ENCODE results near the gene C1QL2. TPM values are rescaled to one million over a fixed set of nuclear protein-coding genes. Genes with fewer than 3 reads are reported as not detected.

C1QL2 gene
- total RNA-seq, 1 experiment from 2014 or later = not detected

DNA sequence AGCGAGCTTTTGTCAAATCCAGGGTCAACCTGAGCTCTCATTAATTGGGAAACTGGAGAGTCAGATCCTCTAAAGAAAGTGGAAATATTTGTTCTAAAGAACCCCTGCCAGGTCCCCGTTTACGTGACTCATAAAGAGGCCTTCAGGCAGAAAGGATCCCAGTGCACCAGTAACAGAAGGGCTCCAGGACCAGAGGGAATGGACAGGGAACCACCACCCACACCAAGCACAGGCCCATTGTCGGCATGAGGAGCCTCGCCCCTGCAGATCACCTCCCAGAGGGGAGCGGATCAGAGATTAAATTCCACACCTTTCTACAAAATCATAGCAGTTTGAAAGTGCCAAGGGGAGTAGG, 16.4 kb upstream of the C1QL2 start:
- no peak overlapping the region for H3K9ac ChIP-seq (ENCODE audit: low read length)
- BruUV-seq (replicated peaks) = no TSS peak
- peaks cover 5 to 7% of the 10 kb centered on the region in 2 experiments; a peak in 2 of 4 replicates for H3K4me1 ChIP-seq (ENCODE audit: control insufficient read depth in 1 of 2, insufficient read depth in 2 of 2, low read length in 2 of 2)
- no peaks in the 10 kb centered on the region for H3K79me2 ChIP-seq (ENCODE audit: insufficient read depth, low read length)
- ChIA-PET CTCF (interaction anchor here (0.8 to 2.7 kb wide), 2 partner anchors 291 to 293 kb away, joined by 3 to 16 read pairs; no protein-coding TSS in a partner anchor), POLR2A (no interaction called here), RAD21 (ENCODE audit: low non-redundant PET in 1 of 2, low total read pairs in 2 of 2, uncharacterized antibody in 2 of 2, unreplicated experiment in 2 of 2) (no interaction called here)
- intact Hi-C loops (cut with micrococcal nuclease) = loop anchor here (1.0 kb wide), 3 partner anchors 147 to 293 kb away; no protein-coding TSS in a partner anchor
- no peaks in the 10 kb centered on the region for H4K20me1 ChIP-seq (ENCODE audit: insufficient read depth)
- H3K9me2 ChIP-seq (ENCODE audit: insufficient read depth) = no peaks in the 10 kb centered on the region
- H2AFZ ChIP-seq (ENCODE audit: low read depth, low read length, poor library complexity, severe bottlenecking) = no peak overlapping the region
- no peak for TF ChIP-seq SP1 (IDR thresholded peaks at IDR 0.05; ENCODE audit: low read depth)
- H3K27ac ChIP-seq (ENCODE audit: low read depth, low read length) = no peak overlapping the region
- no peak overlapping the region for H3K4me2 ChIP-seq (ENCODE audit: low read length)
- no peaks in the 10 kb centered on the region for H3K9me3 ChIP-seq (ENCODE audit: control insufficient read depth in 1 of 2, insufficient read depth in 1 of 2, low read depth in 1 of 2, low read length in 2 of 2)
- ATAC-seq = no peak
- H3K4me3 ChIP-seq (replicated peaks in 1 of 2; ENCODE audit: low read depth in 1 of 2, low read length in 2 of 2) = no peak overlapping the region
- no peaks in the 10 kb centered on the region for H3K36me3 ChIP-seq (ENCODE audit: control insufficient read depth in 1 of 2, insufficient read depth in 2 of 2, low read length in 2 of 2)
- no peak for DNase-seq (ENCODE audit: low read depth, low spot score)
- peaks cover under 1% of the 10 kb centered on the region; the same call in 1 of the 2 replicates for H3K27me3 ChIP-seq (ENCODE audit: insufficient read depth, low read length)

DNA sequence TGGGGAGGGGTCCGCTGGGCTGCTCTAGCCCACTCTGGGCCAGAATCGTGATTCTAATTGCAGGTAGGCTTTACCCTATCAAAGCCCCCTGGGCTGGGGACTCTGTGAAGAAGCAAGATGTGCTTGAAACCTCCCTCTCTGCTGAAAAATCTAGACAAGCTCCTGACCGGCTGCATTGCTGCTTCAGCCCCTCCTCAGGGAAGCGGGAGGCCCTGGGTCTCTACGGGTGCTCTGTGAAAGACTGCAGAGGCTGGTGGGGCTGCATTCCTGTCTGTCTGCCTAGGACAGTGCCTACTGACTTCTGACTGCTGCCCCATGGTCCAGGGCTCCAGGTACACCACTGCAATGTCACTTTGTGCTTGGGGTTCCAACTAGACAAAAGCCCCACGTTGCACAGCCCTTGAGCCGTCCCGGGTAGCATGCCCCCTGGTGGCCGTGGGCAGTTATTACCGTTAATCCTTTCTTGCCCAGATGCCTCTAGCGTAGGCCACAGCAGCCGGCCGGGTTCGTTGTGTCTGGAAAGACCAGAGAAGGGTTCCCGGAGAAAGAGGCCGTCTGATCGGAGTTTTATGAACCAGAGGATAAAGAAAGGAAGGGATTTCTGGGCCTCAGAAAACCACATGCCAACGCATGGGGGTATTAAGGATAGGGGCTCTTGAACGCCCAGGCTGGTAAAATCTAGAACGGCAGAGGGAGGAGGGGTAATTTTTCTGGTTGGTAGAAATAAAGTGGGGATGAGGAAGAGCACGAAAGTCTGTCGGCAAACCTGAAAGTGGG, 15.9 kb upstream of the C1QL2 start:
- peak; percentile 41 for DNase-seq (ENCODE audit: low read depth, low spot score)
- TF ChIP-seq EGR1 (IDR thresholded peaks at IDR 0.05; ENCODE audit: low read depth) (no peak), CEBPB (IDR thresholded peaks at IDR 0.05; ENCODE audit: low read depth) (no peak), RAD21 (IDR thresholded peaks at IDR 0.05; ENCODE audit: low read depth) (peak; percentile 78), POLR2AphosphoS5 (IDR thresholded peaks at IDR 0.05; ENCODE audit: low read depth, low read length) (no peak), YY1 (IDR thresholded peaks at IDR 0.05; ENCODE audit: extremely low read depth, insufficient replicate concordance, low read depth, low read length) (peak; percentile 29)
- TF ChIP-seq, protein P1, sequence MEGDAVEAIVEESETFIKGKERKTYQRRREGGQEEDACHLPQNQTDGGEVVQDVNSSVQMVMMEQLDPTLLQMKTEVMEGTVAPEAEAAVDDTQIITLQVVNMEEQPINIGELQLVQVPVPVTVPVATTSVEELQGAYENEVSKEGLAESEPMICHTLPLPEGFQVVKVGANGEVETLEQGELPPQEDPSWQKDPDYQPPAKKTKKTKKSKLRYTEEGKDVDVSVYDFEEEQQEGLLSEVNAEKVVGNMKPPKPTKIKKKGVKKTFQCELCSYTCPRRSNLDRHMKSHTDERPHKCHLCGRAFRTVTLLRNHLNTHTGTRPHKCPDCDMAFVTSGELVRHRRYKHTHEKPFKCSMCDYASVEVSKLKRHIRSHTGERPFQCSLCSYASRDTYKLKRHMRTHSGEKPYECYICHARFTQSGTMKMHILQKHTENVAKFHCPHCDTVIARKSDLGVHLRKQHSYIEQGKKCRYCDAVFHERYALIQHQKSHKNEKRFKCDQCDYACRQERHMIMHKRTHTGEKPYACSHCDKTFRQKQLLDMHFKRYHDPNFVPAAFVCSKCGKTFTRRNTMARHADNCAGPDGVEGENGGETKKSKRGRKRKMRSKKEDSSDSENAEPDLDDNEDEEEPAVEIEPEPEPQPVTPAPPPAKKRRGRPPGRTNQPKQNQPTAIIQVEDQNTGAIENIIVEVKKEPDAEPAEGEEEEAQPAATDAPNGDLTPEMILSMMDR (IDR thresholded peaks at IDR 0.05 in 2 of 3, conservative IDR thresholded peaks at IDR 0.05 in 1 of 3; ENCODE audit: borderline replicate concordance in 1 of 3, insufficient read depth in 1 of 3, low read depth in 2 of 3, low read length in 2 of 3) = peak; percentile 83 to 98 (median 91)

More for the DNA sequence above, 15.9 kb upstream of the C1QL2 start:
- ChIA-PET POLR2A (no interaction called here), CTCF (interaction anchor here (0.6 to 2.7 kb wide), 3 partner anchors 9 to 292 kb away, joined by 3 to 16 read pairs (median 3); no protein-coding TSS in a partner anchor), RAD21 (ENCODE audit: low non-redundant PET in 1 of 2, low total read pairs in 2 of 2, uncharacterized antibody in 2 of 2, unreplicated experiment in 2 of 2) (no interaction called here)
- H3K4me1 ChIP-seq (ENCODE audit: control insufficient read depth in 1 of 2, insufficient read depth in 2 of 2, low read length in 2 of 2) = peaks cover 3% of the 10 kb centered on the region in 2 experiments; a peak in 2 of 4 replicates
- no peaks in the 10 kb centered on the region for H3K79me2 ChIP-seq (ENCODE audit: insufficient read depth, low read length)
- no peak overlapping the region for H2AFZ ChIP-seq (ENCODE audit: low read depth, low read length, poor library complexity, severe bottlenecking)
- no peaks in the 10 kb centered on the region for H4K20me1 ChIP-seq (ENCODE audit: insufficient read depth)
- no peak overlapping the region for H3K4me2 ChIP-seq (ENCODE audit: low read length)
- H3K9ac ChIP-seq (ENCODE audit: low read length) = no peak overlapping the region
- no peak overlapping the region for H3K4me3 ChIP-seq (replicated peaks in 1 of 2; ENCODE audit: low read depth in 1 of 2, low read length in 2 of 2)
- H3K9me3 ChIP-seq (ENCODE audit: control insufficient read depth in 1 of 2, insufficient read depth in 1 of 2, low read depth in 1 of 2, low read length in 2 of 2) = no peaks in the 10 kb centered on the region
- no peaks in the 10 kb centered on the region for H3K36me3 ChIP-seq (ENCODE audit: control insufficient read depth in 1 of 2, insufficient read depth in 2 of 2, low read length in 2 of 2)
- peak; percentile 96 for ATAC-seq
- no peak overlapping the region for H3K27ac ChIP-seq (ENCODE audit: low read depth, low read length)
- no peaks in the 10 kb centered on the region for H3K9me2 ChIP-seq (ENCODE audit: insufficient read depth)
- BruUV-seq (replicated peaks) = no TSS peak
- intact Hi-C loops (cut with micrococcal nuclease) = loop anchor here (1.0 kb wide), 3 partner anchors 146 to 292 kb away; no protein-coding TSS in a partner anchor
- H3K27me3 ChIP-seq (ENCODE audit: insufficient read depth, low read length) = peaks cover 6% of the 10 kb centered on the region; the same call in 1 of the 2 replicates
